Putamen (tissue), 1 donor: ENCODE results near the gene ARR3.
A peak's percentile ranks its signal among the peaks of the same experiment; 100 is the strongest.
"Not testable (repeated sequence)": the region's sequence is repeated elsewhere in the genome, so short reads cannot be mapped to it uniquely, and the experiment has no call there.

Experiments used
- DNase-seq: peaks from one replicate; pipeline ENCODE4 v3.0.0-alpha.2; 2016; ENCODE audit warnings: low spot score

The ARR3 gene

GRCh38 chrX:70280573-70280972 is 12.4 kb downstream of the ARR3 start:
- no peak for DNase-seq

GRCh38 chrX:70281951-70282350 is 13.8 kb downstream of the ARR3 start, which contains the start of gene RAB41:
RAB41 (plus strand) TSS chrX:70282172; CDS start chrX:70282218, 46 bp downstream.
- no peak for DNase-seq

- DNase-seq = no peak
Observed at GRCh38 chrX:70289168-70289792, 21.1 kb downstream of the ARR3 start.

DNA sequence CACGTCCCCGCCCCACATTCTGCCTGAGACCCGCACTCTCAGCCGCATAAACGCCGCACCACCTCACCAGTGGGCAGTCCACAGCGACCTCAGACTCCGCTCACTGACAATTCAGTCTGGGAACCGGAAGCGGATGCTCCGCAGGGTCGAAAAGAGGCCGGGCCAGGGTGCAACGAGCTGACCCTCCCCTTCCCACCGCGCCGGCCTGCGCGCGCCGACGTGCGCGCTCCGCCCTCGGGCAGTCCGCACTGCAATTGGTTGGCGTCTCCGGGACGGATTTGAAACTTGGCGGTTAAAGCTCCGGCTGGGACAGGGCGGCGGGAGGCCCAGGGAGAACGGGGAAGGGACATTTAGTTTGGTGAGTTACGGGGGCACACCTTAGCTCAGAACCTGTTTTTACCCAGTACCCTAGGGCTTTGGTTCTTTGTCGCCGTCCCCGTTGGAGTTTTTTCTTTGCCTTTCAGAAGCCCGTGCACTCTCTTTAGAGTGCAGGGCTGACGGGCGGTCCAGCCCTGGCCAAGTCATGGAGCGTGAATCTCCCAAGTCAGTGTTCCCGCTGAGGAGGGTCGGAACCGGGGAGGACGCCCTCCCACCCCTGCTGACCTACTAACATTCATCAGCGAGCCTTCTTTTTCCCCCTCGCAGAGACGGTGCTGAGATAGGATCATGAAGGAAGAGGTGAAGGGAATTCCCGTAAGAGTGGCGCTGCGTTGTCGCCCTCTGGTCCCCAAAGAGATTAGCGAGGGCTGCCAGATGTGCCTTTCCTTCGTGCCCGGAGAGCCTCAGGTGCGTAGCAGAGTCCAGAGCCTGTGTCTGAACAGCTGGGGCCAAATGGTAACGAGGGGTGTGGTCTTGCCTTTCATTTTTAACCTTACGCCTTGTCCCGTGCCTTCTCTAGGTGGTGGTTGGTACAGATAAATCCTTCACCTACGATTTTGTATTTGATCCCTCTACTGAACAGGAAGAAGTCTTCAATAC is 21.9 kb downstream of the ARR3 start, which contains the start of the genes KIF4A and PDZD11:
TSS of gene KIF4A (plus strand) at position 312 of the 978 bp plus-strand sequence. CDS start at position 667, 355 bp downstream.
TSS of gene PDZD11 (minus strand) at position 135 of the 978 bp plus-strand sequence. CDS start 586 bp downstream, outside the sequence.
- peak; percentile 53 for DNase-seq

DNA sequence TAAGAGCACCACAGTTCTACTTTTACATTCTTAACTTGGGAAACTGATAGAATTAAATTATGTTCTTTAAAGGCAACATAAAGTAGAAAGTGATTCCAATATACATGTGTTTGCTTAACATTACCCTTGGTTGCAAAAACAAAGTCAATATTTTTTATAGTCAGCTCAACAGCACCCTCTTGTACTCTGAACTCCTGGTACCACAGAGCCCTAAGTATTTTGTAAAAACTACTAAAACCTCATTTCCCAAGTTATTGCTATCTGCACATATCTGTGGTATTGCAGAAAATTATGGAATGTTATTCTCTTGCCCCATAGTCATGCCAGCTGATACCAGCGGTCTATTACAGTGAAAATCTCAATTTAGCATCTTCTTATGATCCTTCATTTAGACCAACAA is 24.7 kb downstream of the ARR3 start:
- no peak for DNase-seq

- no peak for DNase-seq
Observed at GRCh38 chrX:70293621-70294020, 25.5 kb downstream of the ARR3 start.

DNA sequence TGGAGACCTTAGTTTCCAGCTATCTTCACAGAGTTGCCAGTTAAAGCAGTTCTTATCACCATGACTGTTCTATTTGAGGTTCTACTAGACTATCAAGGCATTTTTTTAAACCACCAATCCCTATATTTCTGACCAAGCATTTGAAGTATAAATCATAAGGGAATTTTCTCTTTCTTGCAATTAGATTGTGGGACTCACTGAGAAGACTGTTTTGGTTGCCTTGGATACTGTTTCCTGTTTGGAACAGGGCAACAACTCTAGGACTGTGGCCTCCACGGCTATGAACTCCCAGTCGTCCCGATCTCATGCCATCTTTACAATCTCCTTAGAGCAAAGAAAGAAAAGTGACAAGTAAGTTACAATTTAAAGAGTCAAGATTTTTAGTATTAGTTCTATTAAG is 33.6 kb downstream of the ARR3 start:
- DNase-seq = no peak

GRCh38 chrX:70313503-70313902 is 45.4 kb downstream of the ARR3 start:
- no peak for DNase-seq

GRCh38 chrX:70322784-70323183 is 54.6 kb downstream of the ARR3 start:
- DNase-seq = no peak

DNA sequence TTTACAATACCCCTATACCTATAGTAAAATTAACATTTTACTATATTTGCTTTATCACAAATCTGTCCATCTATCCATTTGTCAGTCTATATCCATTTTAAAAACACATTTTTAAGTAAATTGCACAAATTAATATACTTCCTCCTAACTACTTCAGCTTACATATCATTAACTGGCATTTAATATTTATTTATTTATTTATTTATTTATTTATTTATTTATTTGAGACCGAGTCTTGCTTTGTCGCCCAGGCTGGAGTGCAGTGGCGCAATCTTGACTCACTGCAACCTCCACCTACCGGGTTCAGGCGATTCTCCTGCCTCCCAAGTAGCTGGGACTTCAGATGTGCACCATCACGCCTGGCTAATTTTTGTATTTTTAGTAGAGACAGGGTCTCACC is 55.5 kb downstream of the ARR3 start:
- DNase-seq = not testable (repeated sequence)

DNA sequence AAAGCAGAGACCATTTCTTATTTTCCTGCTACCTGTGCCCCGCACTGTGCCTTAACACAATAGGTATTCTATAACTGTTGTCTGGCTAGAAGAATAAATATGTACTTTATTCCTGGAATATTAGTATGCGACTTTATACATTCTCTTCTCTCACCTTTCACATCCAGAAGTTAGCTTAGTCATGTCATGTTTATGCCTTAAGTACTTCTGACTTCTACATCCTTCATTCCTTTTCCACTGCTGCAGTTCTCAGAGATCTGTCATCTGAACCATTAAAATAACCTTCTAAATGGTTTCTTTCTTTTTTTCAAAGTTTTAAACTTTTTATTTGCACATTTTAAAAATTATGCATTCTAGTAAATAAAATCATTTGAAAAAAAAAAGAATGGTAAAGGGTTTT is 56.2 kb downstream of the ARR3 start:
- DNase-seq = no peak

- no peak for DNase-seq
Observed at GRCh38 chrX:70331161-70331560, 63.0 kb downstream of the ARR3 start.
